Heart right ventricle (tissue), 16 donors: ENCODE measurements around the gene NLRC5. TPM values are rescaled to one million over a fixed set of nuclear protein-coding genes. Genes with fewer than 3 reads are reported as not detected.
A peak's percentile ranks its signal among the peaks of the same experiment; 100 is the strongest.

Source experiments
- ATAC-seq, 8 donors: fragments of 200-7000 bp; cut with Tn5 transposase; one replicate each; pipeline ENCODE4 v1.9.1; 2020; ENCODE audit warnings: mild to moderate bottlenecking in 8 of 8, moderate library complexity in 8 of 8, moderate number of reproducible peaks in 1 of 8
- DNase-seq, 2 donors: peaks; one replicate each; pipeline ENCODE4 v3.0.0-alpha.2; 2020
- H3K27ac ChIP-seq, 10 donors: fragments of 200-600 bp; sonication (generic) in 2 of 10; one replicate each; pipeline versions ENCODE4 v1.5.0 to v1.8.0; 2020 to 2022; ENCODE audit warnings: mild to moderate bottlenecking in 3 of 10
- H3K27me3 ChIP-seq, 7 donors: fragments of 200-600 bp; one replicate each; pipeline ENCODE4 v1.8.0; 2021 to 2022; ENCODE audit warnings: mild to moderate bottlenecking in 2 of 7
- H3K36me3 ChIP-seq, 9 donors: fragments of 200-600 bp; sonication (generic) in 1 of 9; one replicate each; pipeline versions ENCODE4 v1.5.0 to v1.8.0; 2020 to 2022; ENCODE audit warnings: mild to moderate bottlenecking in 2 of 9
- H3K4me1 ChIP-seq, 9 donors: fragments of 200-600 bp; sonication (generic) in 1 of 9; one replicate each; pipeline versions ENCODE4 v1.5.0 to v1.8.0; 2020 to 2022; ENCODE audit warnings: mild to moderate bottlenecking in 4 of 9
- H3K4me3 ChIP-seq, 10 donors: fragments of 200-600 bp; sonication (generic) in 2 of 10; one replicate each; pipeline versions ENCODE4 v1.5.0 to v1.8.0; 2020 to 2022; ENCODE audit warnings: mild to moderate bottlenecking in 7 of 10, moderate library complexity in 2 of 10
- H3K9me3 ChIP-seq, 11 donors: fragments of 200-600 bp in 10 of 11; sonication (generic) in 2 of 11; one replicate each; pipeline versions ENCODE4 v1.5.0 to v1.8.0; 2013 to 2022; ENCODE audit warnings: mild to moderate bottlenecking in 2 of 11, control low read depth in 1 of 11, moderate library complexity in 1 of 11
- CTCF ChIP-seq, 9 donors: fragments of 200-600 bp; sonication (generic) in 2 of 9; IDR thresholded peaks; one replicate each; pipeline versions ENCODE4 v1.5.0 to v1.8.0; 2021 to 2022; ENCODE audit warnings: antibody characterized with exemption in 9 of 9, mild to moderate bottlenecking in 5 of 9, moderate library complexity in 1 of 9
- WGBS, 2 donors: extraction: QIAGEN DNeasy Blood & Tissue Kit; methylation state at CpG; one replicate each; pipeline ENCODE4 v1.1.7; 2013; ENCODE audit warnings: inconsistent platforms in 1 of 2; 5-methylcytosine and 5-hydroxymethylcytosine counted together
- intact Hi-C, 10 donors: fragments of 100-400 bp; cut with DNase I; formaldehyde crosslinking; loops; one replicate each; pipeline versions ENCODE4 v1.11.1 to v1.14.2; 2022
- polyA plus RNA-seq, 2 donors: library from polyadenylated mRNA; stranded (reverse); fragments of 200-250 nt; gene quantifications; one replicate each; pipeline ENCODE4 v1.2.3, GENCODE V29; 2013
- total RNA-seq, 10 donors: library from RNA; stranded (reverse); fragmentation: NEBNext Ultra II Directional in 3 of 10; extraction: Animal tissue kit (Norgen Biotek cat#: 25700) in 3 of 10; gene quantifications; one replicate each; pipeline versions ENCODE4 v1.2.1 to v1.2.4, GENCODE V29; 2021 to 2023
- donor health status: Arrhythmogenic right ventricular cardiomyopathy.
- donor health status: ischemic (EF 13 %, LVEDD 7.1; RV severe dilation, severe dysfunction).
- donor health status: healthy with polysubstance abuse.
- donor health status: DM: no; HTN: yes; CAD: no.
- donor health status: DM: no; HTN: no; CAD: no.
- donor health status: ischemic (EF 25% LVEDD 6.9; RV normal size, moderate dysfunction).
- donor health status: ischemic (EF 25% LVEDD 5.7; RV mildly dilated, moderate dysfunction).
- donor health status: healthy.
- donor health status: DM: yes; HTN: yes; CAD: no.
- donor health status: Ischemic cardiomyopathy.
- donor health status: ischemic (EF 35%, LVEDD 5.7; RV mildly dilated, moderate dysfunction).
- donor health status: nonischemic (EF 11% LVEDD 7.7; RV severe dilation, severe dysfunction).
- donor health status: DM: yes; HTN: yes; CAD: no.
- donor health status: PGD.
- donor health status: ischemic (EF 29% LVEDD 5.4; RV normal size, mild dysfunction).
- donor health status: nonischemic (EF 23%, LVEDD 6.1; RV moderate dilation, normal function).

The NLRC5 gene
- total and polyA plus RNA-seq, 12 donors = 6.2 to 49.6 (median 13.5) TPM

- Histone ChIP-seq H3K27me3 (no peaks in the 10 kb centered on the region), H3K27ac (no peak overlapping the region), H3K4me1 (peaks cover 0 to 28% (median 7%) of the 10 kb centered on the region in 9 donors), H3K9me3 (no peaks in the 10 kb centered on the region), H3K4me3 (no peak overlapping the region), H3K36me3 (peaks cover 7 to 94% (median 74%) of the 10 kb centered on the region in 9 donors)
- DNase-seq = no peak
- intact Hi-C loops = no loop called here
- TF ChIP-seq CTCF (IDR thresholded peaks at IDR 0.05) = no peak
- no peak for ATAC-seq
- WGBS, 2 donors = 82 to 91% methylated on average over 6 of the region's 6 CpGs
Observed at GRCh38 chr16:56943761-56944375, 45.5 kb upstream of the NLRC5 start.

- Histone ChIP-seq H3K27ac (peak overlapping the region in 1 of 10 donors; percentile 51), H3K4me3 (no peak overlapping the region), H3K27me3 (no peaks in the 10 kb centered on the region), H3K36me3 (peaks cover 7 to 86% (median 62%) of the 10 kb centered on the region in 9 donors), H3K4me1 (peaks cover 0 to 26% (median 4%) of the 10 kb centered on the region in 9 donors), H3K9me3 (no peaks in the 10 kb centered on the region)
- no peak for TF ChIP-seq CTCF (IDR thresholded peaks at IDR 0.05)
- WGBS, 2 donors = 53 to 66% methylated on average over 2 of the region's 2 CpGs
- intact Hi-C loops = loop anchor here in 1 of 10 donors (5.0 kb wide), 1 partner anchor 78 kb away; the partner anchor contains the start of gene SLC12A3
- ATAC-seq (no peak), DNase-seq (no peak)
Observed at GRCh38 chr16:56944954-56945839, 44.2 kb upstream of the NLRC5 start.

GRCh38 chr16:56945847-56946527 is 43.4 kb upstream of the NLRC5 start:
- Histone ChIP-seq H3K36me3 (peaks cover 7 to 78% (median 54%) of the 10 kb centered on the region in 9 donors), H3K4me1 (peaks cover 0 to 23% (median 3%) of the 10 kb centered on the region in 9 donors), H3K4me3 (no peak overlapping the region), H3K27me3 (no peaks in the 10 kb centered on the region), H3K27ac (peak overlapping the region in 1 of 10 donors; percentile 44), H3K9me3 (no peaks in the 10 kb centered on the region)
- 71 to 76% methylated on average over 12 of the region's 12 CpGs for WGBS, 2 donors
- no peak for DNase-seq
- ATAC-seq = no peak
- TF ChIP-seq CTCF (IDR thresholded peaks at IDR 0.05) = no peak
- intact Hi-C loops = loop anchor here in 1 of 10 donors (5.0 kb wide), 1 partner anchor 79 kb away; the partner anchor contains the start of gene SLC12A3
